Endothelial cell of hepatic sinusoid (primary cell): ENCODE measurements around the gene HOXC12.

Source experiments
- in situ Hi-C: cut with HindIII; loops from 2 replicates; pipeline ENCODE4 v1.10.0; 2017; ENCODE audit warnings: low sequenced_read_pairs

HOXC12 gene

GRCh38 chr12:54003625-54004024 lies 48.9 kb downstream of the HOXC12 start:
- in situ Hi-C loops: no loop called here

GRCh38 chr12:54004063-54004840 lies 49.5 kb downstream of the HOXC12 start:
- in situ Hi-C loops: no loop called here

- in situ Hi-C loops: no loop called here
Observed at GRCh38 chr12:54004841-54005530, 50.3 kb downstream of the HOXC12 start.

DNA sequence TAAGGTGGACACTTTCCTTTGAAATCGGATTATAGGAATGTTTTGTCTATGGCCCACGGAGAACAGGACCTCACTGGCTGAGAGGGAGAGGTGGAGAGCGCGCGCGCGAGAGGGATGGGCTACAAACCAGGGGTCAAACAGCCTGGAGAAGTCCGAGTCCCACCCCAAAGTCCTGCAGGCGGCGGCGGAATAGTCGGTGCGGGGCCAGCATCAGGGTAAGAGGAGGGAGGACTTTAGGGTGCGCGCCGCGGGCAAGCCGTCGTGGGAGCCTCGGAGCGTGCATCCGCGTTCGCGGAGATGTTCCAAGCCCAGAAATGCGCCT lies 50.8 kb downstream of the HOXC12 start:
- in situ Hi-C loops: no loop called here

DNA sequence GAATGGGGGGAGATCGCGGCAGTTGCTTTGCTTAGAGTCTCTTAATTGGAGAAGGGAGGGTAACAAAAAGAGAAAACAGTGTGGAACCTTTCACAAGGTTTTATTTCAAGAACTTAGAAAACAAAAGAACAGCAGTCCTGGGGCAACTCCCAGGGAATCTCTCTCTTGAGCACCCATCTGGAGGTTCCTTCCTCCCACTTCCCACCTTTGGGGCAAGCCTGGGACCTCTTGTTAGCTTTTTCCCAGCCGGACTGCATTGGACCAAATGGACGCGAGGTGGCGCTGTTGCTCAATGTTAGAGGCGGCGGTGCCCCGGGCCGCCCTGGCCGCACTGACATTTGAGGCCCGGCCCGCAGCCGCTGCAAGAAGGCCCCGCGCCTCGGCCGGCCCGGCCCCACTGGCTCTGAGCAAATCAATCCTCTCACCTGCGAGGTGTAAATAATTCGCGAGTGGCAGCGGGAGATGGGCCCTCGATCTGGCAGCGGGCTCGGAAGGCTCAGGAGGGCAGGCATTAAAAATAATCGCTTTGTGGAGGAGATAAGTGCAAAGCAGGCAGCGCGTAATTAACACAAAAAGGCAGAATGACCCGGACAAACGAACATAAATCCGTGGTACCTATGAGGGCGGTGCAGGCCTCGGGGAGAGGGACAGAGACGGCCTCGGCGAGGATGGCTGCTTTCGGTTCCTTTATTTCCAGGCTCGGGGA lies 51.3 kb downstream of the HOXC12 start:
- in situ Hi-C loops: no loop called here

DNA sequence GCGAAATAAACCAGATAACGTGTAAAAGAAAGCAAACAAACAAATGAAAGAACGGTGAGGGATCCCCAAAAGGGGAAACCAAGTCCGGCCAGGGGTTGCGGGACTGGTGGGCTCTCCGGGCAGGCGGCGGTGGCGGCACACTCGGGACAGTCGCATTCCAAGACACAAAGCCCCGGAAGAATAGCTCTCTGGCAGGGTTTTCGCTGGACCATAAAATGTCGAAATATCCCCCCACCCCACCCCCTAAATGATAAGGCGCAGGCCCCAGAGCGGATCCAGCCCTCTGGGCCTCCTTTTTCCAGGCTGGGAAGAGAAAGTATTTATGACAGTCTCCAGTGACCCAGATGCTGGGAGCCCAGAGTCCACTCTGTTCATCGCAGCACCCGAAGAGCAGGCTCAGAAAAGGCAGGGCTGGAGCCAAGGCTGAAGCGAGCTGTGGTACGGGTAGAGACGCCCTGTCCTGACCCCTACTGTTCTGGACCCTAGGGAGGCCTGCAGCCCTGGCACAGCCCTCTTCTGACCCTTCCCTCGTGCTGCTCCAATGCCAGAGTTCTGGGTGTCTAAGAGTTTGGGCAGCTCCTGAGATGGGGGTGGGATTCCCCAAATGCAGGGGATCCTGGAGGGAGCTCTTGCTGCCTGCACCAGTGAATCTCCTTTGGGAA lies 52.0 kb downstream of the HOXC12 start:
- in situ Hi-C loops: no loop called here

- in situ Hi-C loops: no loop called here
Observed at GRCh38 chr12:54007538-54008259, 53.0 kb downstream of the HOXC12 start.

DNA sequence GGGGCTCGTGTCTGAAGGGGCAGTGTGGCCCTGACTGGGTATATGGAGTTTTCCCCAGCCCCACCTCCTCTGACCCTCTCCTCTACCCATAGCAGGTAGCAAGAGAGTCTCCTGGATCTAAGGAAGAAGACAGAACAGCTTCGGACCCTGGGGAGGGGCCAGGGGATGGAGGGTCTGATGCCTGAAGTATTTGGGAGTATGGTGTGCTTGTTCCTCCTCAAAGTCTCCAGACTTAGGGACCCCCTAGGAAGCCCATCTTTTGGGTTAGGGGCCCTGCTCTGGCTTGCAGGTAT lies 53.5 kb downstream of the HOXC12 start:
- in situ Hi-C loops: no loop called here
